Mesothelial cell of epicardium (in vitro differentiated cells): Measurements from ENCODE around the gene MYL9. TPM values are rescaled to one million over a fixed set of nuclear protein-coding genes. Genes with fewer than 3 reads are reported as not detected.
A peak's percentile ranks its signal among the peaks of the same experiment; 100 is the strongest.

Experiments used
- DNase-seq, 2 experiments: peaks; one replicate each; pipeline ENCODE4 v3.0.0; 2021; ENCODE audit warnings: low spot score in 2 of 2; ENCODE audit not compliant: unreplicated experiment in 2 of 2
- H3K27ac Mint-ChIP-seq: 2 replicates; pipeline ENCODE4 v1.8.0; 2021; ENCODE audit warnings: mixed read lengths
- H3K27me3 Mint-ChIP-seq: 2 replicates; pipeline ENCODE4 v1.8.0; 2021; ENCODE audit warnings: low read depth, mixed read lengths
- H3K36me3 Mint-ChIP-seq: 2 replicates; pipeline ENCODE4 v1.8.0; 2021; ENCODE audit warnings: mixed read lengths
- H3K4me1 Mint-ChIP-seq: 2 replicates; pipeline ENCODE4 v1.8.0; 2021; ENCODE audit warnings: mixed read lengths
- H3K4me3 Mint-ChIP-seq: 2 replicates; pipeline ENCODE4 v1.8.0; 2021; ENCODE audit warnings: mild to moderate bottlenecking, moderate library complexity, mixed read lengths
- H3K9me3 Mint-ChIP-seq: 2 replicates; pipeline ENCODE4 v1.8.0; 2021; ENCODE audit warnings: mixed read lengths
- CTCF ChIP-seq: fragments of 200-600 bp; sonication (generic); IDR thresholded peaks from one replicate; pipeline ENCODE4 v1.5.0; 2021; ENCODE audit warnings: antibody characterized with exemption; ENCODE audit not compliant: unreplicated experiment
- total RNA-seq: library from RNA; stranded (reverse); gene quantifications from 3 replicates; pipeline ENCODE4 v1.2.1, GENCODE V29; 2021

MYL9 gene
- total RNA-seq, 1 donor from 2014 or later, result 238 TPM

GRCh38 chr20:36591281-36591680 lies 50.0 kb downstream of the MYL9 start:
- no peaks in the 10 kb centered on the region for H3K9me3 Mint-ChIP-seq
- no peaks in the 10 kb centered on the region for H3K27me3 Mint-ChIP-seq
- H3K4me3 Mint-ChIP-seq, result no peak overlapping the region
- no peak for DNase-seq
- H3K4me1 Mint-ChIP-seq, result peaks cover 7% of the 10 kb centered on the region
- H3K36me3 Mint-ChIP-seq, result peaks cover 29% of the 10 kb centered on the region
- TF ChIP-seq CTCF, result no peak
- H3K27ac Mint-ChIP-seq, result peak overlapping the region; percentile 39

GRCh38 chr20:36591854-36592641 lies 50.7 kb downstream of the MYL9 start:
- Mint-ChIP-seq H3K4me1 (peaks cover 7% of the 10 kb centered on the region), H3K27ac (peak overlapping the region; percentile 57), H3K36me3 (peaks cover 29% of the 10 kb centered on the region), H3K9me3 (no peaks in the 10 kb centered on the region), H3K27me3 (no peaks in the 10 kb centered on the region), H3K4me3 (no peak overlapping the region)
- no peak for TF ChIP-seq CTCF
- no peak for DNase-seq

- H3K27me3 Mint-ChIP-seq, result no peaks in the 10 kb centered on the region
- H3K4me1 Mint-ChIP-seq, result peaks cover 9% of the 10 kb centered on the region
- H3K36me3 Mint-ChIP-seq, result peaks cover 26% of the 10 kb centered on the region
- no peak overlapping the region for H3K4me3 Mint-ChIP-seq
- no peak for DNase-seq
- TF ChIP-seq CTCF, result no peak
- H3K27ac Mint-ChIP-seq, result peak overlapping the region; percentile 59
- H3K9me3 Mint-ChIP-seq, result no peaks in the 10 kb centered on the region
Measured at GRCh38 chr20:36593347-36593929, 52.1 kb downstream of the MYL9 start.

- Mint-ChIP-seq H3K4me1 (peaks cover 9% of the 10 kb centered on the region), H3K9me3 (no peaks in the 10 kb centered on the region), H3K27me3 (no peaks in the 10 kb centered on the region), H3K36me3 (peaks cover 3% of the 10 kb centered on the region), H3K4me3 (no peak overlapping the region), H3K27ac (no peak overlapping the region)
- no peak for DNase-seq
- no peak for TF ChIP-seq CTCF
Measured at GRCh38 chr20:36599912-36600345, 58.6 kb downstream of the MYL9 start.

Other genes with a start within 250 kb of the MYL9 start
- 89.4 to 99.1 TPM (median 91.1 TPM) in 3 replicates for gene DLGAP4, start 235.2 kb upstream of the MYL9 start, total RNA-seq
- gene TGIF2, start 32.1 kb downstream of the MYL9 start, total RNA-seq, result 94.4 to 101 TPM (median 98.4 TPM) in 3 replicates
- 37.6 to 40.7 TPM (median 40.0 TPM) in 3 replicates for gene RAB5IF, start 64.3 kb downstream of the MYL9 start, total RNA-seq
- 0.16 to 0.18 TPM (median 0.18 TPM) in 3 replicates for gene SLA2, start 104.7 kb downstream of the MYL9 start, total RNA-seq
- gene NDRG3, start 204.6 kb downstream of the MYL9 start, total RNA-seq, result 23.4 to 24.3 TPM (median 23.6 TPM) in 3 replicates
- gene DSN1, start 232.2 kb downstream of the MYL9 start, total RNA-seq, result 12.2 to 15.1 TPM (median 13.7 TPM) in 3 replicates